K562 (cell line): ENCODE measurements around the gene RASL12. TPM values are rescaled to one million over a fixed set of nuclear protein-coding genes. Genes with fewer than 3 reads are reported as not detected.

Source experiments
- ATAC-seq: fragments of 200-7000 bp; cut with Tn5 transposase; 3 replicates; pipeline ENCODE4 v1.9.1; 2020; ENCODE audit warnings: moderate library complexity
- BruUV-seq: library from RNA; stranded (reverse); fragments of 400-500 nt; replicated peaks from 2 replicates; lab custom pipeline; 2021; lab: Mats Ljungman, UMichigan
- CTCF ChIA-PET: fragments of 300-600 bp; formaldehyde crosslinking; extraction: SDS; loops from one replicate; lab custom pipeline; 2021; ENCODE audit warnings: low intra/inter-chr PET ratio; lab: Yijun Ruan, JAX
- POLR2A ChIA-PET: fragments of 300-600, 350-650 bp; sonication (Branson Sonifier 250); formaldehyde crosslinking; extraction: SDS; loops from one replicate; lab custom pipeline; 2021; ENCODE audit warnings: antibody characterized with exemption, inconsistent platforms; lab: Yijun Ruan, JAX
- DNase-seq, 4 experiments: peaks; one replicate each; pipeline versions ENCODE4 v3.0.0 to v3.0.0-alpha.2; 2011 to 2018; ENCODE audit warnings: low spot score in 3 of 4, mixed read lengths in 3 of 4; ENCODE audit errors: extremely low read depth in 1 of 4
- FAIRE-seq: peaks from 2 replicates; lab custom pipeline; 2011; peaks lifted over from hg19 to GRCh38; lab: Jason Lieb, UNC
- H2AFZ ChIP-seq: 2 replicates; pipeline ENCODE4 v1.6.0; 2011; ENCODE audit warnings: low read depth, low read length, control low read depth, inconsistent platforms
- H3K27ac ChIP-seq: fragments of 200-600 bp; 3 replicates; pipeline ENCODE4 v1.8.0; 2011; ENCODE audit warnings: low read depth, mild to moderate bottlenecking, control low read depth, inconsistent platforms, low read length, moderate library complexity, mixed read lengths; ENCODE audit errors: extremely low read depth
- H3K27me3 ChIP-seq, 2 experiments: fragments of 300-600 bp in 1 of 2; 2 replicates in 1 of 2; 3 replicates in 1 of 2; pipeline versions ENCODE4 v1.6.0 to v1.8.0; 2011; ENCODE audit warnings: inconsistent platforms in 2 of 2, low read length in 2 of 2, mild to moderate bottlenecking in 1 of 2, mixed read lengths in 1 of 2, moderate library complexity in 1 of 2; ENCODE audit not compliant: control insufficient read depth in 2 of 2, insufficient read depth in 2 of 2
- H3K36me3 ChIP-seq: fragments of 300-600 bp; 3 replicates; pipeline ENCODE4 v1.8.0; 2011; ENCODE audit warnings: mild to moderate bottlenecking, low read length, inconsistent platforms; ENCODE audit not compliant: control insufficient read depth, insufficient read depth
- H3K4me1 ChIP-seq, 2 experiments: fragments of 200-600 bp in 1 of 2; replicated peaks in 1 of 2; 2 replicates in 1 of 2; 3 replicates in 1 of 2; pipeline versions ENCODE4 v1.5.1 to v1.8.0; 2011; ENCODE audit warnings: inconsistent platforms in 2 of 2, low read length in 2 of 2, mild to moderate bottlenecking in 1 of 2, mixed read lengths in 1 of 2, moderate library complexity in 1 of 2; ENCODE audit not compliant: control insufficient read depth in 2 of 2, insufficient read depth in 2 of 2
- H3K4me2 ChIP-seq: 2 replicates; pipeline ENCODE4 v1.6.1; 2011; ENCODE audit warnings: low read length, control low read depth, inconsistent platforms, mixed read lengths; ENCODE audit not compliant: insufficient read depth
- H3K4me3 ChIP-seq: fragments of 200-600 bp; sonication (generic), shearing (Covaris generic); 2 replicates; pipeline ENCODE4 v1.5.1; 2016; ENCODE audit warnings: control low read depth, inconsistent platforms
- H3K79me2 ChIP-seq: fragments of 200-600 bp; 3 replicates; pipeline ENCODE4 v1.8.0; 2011; ENCODE audit warnings: low read length, inconsistent platforms; ENCODE audit not compliant: control insufficient read depth, insufficient read depth
- H3K9ac ChIP-seq, 2 experiments: 2 replicates each; pipeline versions ENCODE4 v1.6.0 to v1.6.1; 2011; ENCODE audit warnings: low read depth in 2 of 2, low read length in 2 of 2, control low read depth in 1 of 2, inconsistent platforms in 1 of 2, mild to moderate bottlenecking in 1 of 2, mixed read lengths in 1 of 2; ENCODE audit not compliant: insufficient read depth in 1 of 2
- H3K9me1 ChIP-seq: one replicate; pipeline ENCODE4 v1.6.0; 2011; ENCODE audit warnings: inconsistent platforms, mild to moderate bottlenecking, low read length, moderate library complexity; ENCODE audit not compliant: control insufficient read depth, insufficient read depth
- H3K9me3 ChIP-seq: replicated peaks from 2 replicates; pipeline ENCODE4 v1.5.1; 2011; ENCODE audit warnings: low read depth, low read length, inconsistent platforms; ENCODE audit not compliant: control insufficient read depth, insufficient read depth
- H4K20me1 ChIP-seq: replicated peaks from 2 replicates; pipeline ENCODE4 v1.6.1; 2011; ENCODE audit warnings: low read length, inconsistent platforms, mixed read lengths; ENCODE audit not compliant: control insufficient read depth, insufficient read depth
- ARHGAP35 ChIP-seq: fragments of 450-650 bp; IDR thresholded peaks from 2 replicates; pipeline ENCODE4 v1.6.1; 2018; ENCODE audit not compliant: partially characterized antibody
- CREB5 ChIP-seq: fragments of 250-450 bp; sonication (Bioruptor Pico); IDR thresholded peaks from 2 replicates; pipeline ENCODE4 v1.5.0; 2020; ENCODE audit warnings: mild to moderate bottlenecking
- ELF1 ChIP-seq: fragments of 200-800 bp; sonication (Bioruptor generic); IDR thresholded peaks from 2 replicates; pipeline ENCODE4 v1.6.1; 2016; ENCODE audit warnings: missing genetic modification characterization, missing compliant biosample characterization
- GABPB1 ChIP-seq: sonication (generic); formaldehyde crosslinking; IDR thresholded peaks from 2 replicates; pipeline ENCODE4 v1.8.0; 2022; ENCODE audit warnings: mild to moderate bottlenecking, missing genetic modification reagents
- NCOA4 ChIP-seq: fragments of 450-650 bp; IDR thresholded peaks from 2 replicates; pipeline ENCODE4 v1.6.1; 2018; ENCODE audit warnings: mild to moderate bottlenecking; ENCODE audit not compliant: partially characterized antibody
- NCOA6 ChIP-seq: fragments of 450-650 bp; IDR thresholded peaks from 2 replicates; pipeline ENCODE4 v1.6.1; 2017; ENCODE audit warnings: mild to moderate bottlenecking
- SFPQ ChIP-seq: fragments of 200-400 bp; formaldehyde crosslinking; IDR thresholded peaks from 2 replicates; pipeline ENCODE4 v1.6.1; 2017; ENCODE audit warnings: mild to moderate bottlenecking, low read depth, low read length, moderate library complexity
- SIN3A ChIP-seq, 2 experiments: fragments of 150-350 bp in 1 of 2; IDR thresholded peaks; 2 replicates each; pipeline ENCODE4 v1.6.1; 2011 to 2016; ENCODE audit warnings: borderline replicate concordance in 2 of 2, low read depth in 2 of 2, low read length in 2 of 2, mild to moderate bottlenecking in 2 of 2, moderate library complexity in 2 of 2; ENCODE audit not compliant: control insufficient read depth in 1 of 2
- TEAD4 ChIP-seq, 2 experiments: sonication (generic) in 1 of 2; formaldehyde crosslinking in 1 of 2; IDR thresholded peaks; 2 replicates each; pipeline versions ENCODE4 v1.6.1 to v1.8.0; 2012 to 2022; ENCODE audit warnings: borderline replicate concordance in 1 of 2, inconsistent platforms in 1 of 2, low read length in 1 of 2, mild to moderate bottlenecking in 1 of 2, missing genetic modification reagents in 1 of 2
- ZBTB2 ChIP-seq: fragments of 450-650 bp; IDR thresholded peaks from 2 replicates; pipeline ENCODE4 v1.6.1; 2016; ENCODE audit warnings: antibody characterized with exemption
- ZFP91 ChIP-seq: sonication (generic); formaldehyde crosslinking; IDR thresholded peaks from 2 replicates; pipeline ENCODE4 v1.8.0; 2022; ENCODE audit warnings: mild to moderate bottlenecking, missing genetic modification reagents
- ZNF57 ChIP-seq: fragments of 450-650 bp; formaldehyde crosslinking; IDR thresholded peaks from 2 replicates; pipeline ENCODE4 v1.4.0; 2020; ENCODE audit warnings: mild to moderate bottlenecking, moderate library complexity
- WGBS: fragments of 100-300 bp; shearing (Covaris generic); methylation state at CpG from one replicate; pipeline ENCODE4 v1.1.6; 2016; ENCODE audit warnings: low coverage, mixed read lengths; ENCODE audit not compliant: insufficient coverage; ENCODE audit errors: missing lambda C conversion rate; 5-methylcytosine and 5-hydroxymethylcytosine counted together
- in situ Hi-C: fragments of 300-500 bp; cut with MboI; formaldehyde crosslinking; loops from 4 replicates; pipeline ENCODE4 v1.15.0; 2018; ENCODE audit warnings: inconsistent platforms, mixed read lengths
- intact Hi-C: fragments of 100-400 bp; cut with micrococcal nuclease; formaldehyde crosslinking; loops from 2 replicates; pipeline ENCODE4 v1.14.2; 2022
- polyA plus RNA-seq, 8 experiments: library from polyadenylated mRNA; depleted of rRNA in 4 of 8; stranded (reverse) in 5 of 8; unstranded in 3 of 8; fragments of >200 nt; fragmentation: Nextera tagmentation in 2 of 8; fragmentation: Illumina TruSeq in 1 of 8; extraction: Ambion mirVana in 2 of 8; extraction: Trizol in 1 of 8; gene quantifications; 2 replicates each; pipeline versions ENCODE4 v1.2.1 to v1.2.3, GENCODE V29; 2011 to 2014; ENCODE audit warnings: inconsistent platforms in 1 of 8, missing spikeins in 1 of 8
- total RNA-seq, 7 experiments: library from RNA; depleted of rRNA in 6 of 7; stranded (reverse); fragments of >200 nt in 6 of 7; fragmentation: Illumina TruSeq in 2 of 7; extraction: Trizol in 2 of 7; gene quantifications; 2 replicates each; pipeline versions ENCODE4 v1.2.1 to v1.2.3, GENCODE V29; 2011 to 2021; ENCODE audit warnings: low replicate concordance in 1 of 7

The RASL12 gene
- total and polyA plus RNA-seq, 9 of the 15 experiments (the other 6 are each of a cell fraction or from before 2014, with no cell fraction given), result not detected

GRCh38 chr15:65056106-65056505 lies 11.7 kb downstream of the RASL12 start:
- no peaks in the 10 kb centered on the region for H3K36me3 ChIP-seq
- intact Hi-C loops, result no loop called here
- no TSS peak for BruUV-seq
- H4K20me1 ChIP-seq, result no peaks in the 10 kb centered on the region; the same call in 1 of the 2 replicates
- H3K9me1 ChIP-seq, result no peaks in the 10 kb centered on the region
- FAIRE-seq, result no peak
- CTCF ChIA-PET, result no interaction called here
- H3K4me3 ChIP-seq, result no peak overlapping the region
- TF ChIP-seq ARHGAP35 (no peak), ZFP91 (CRISPR knock-in tag) (no peak), ZNF57 (CRISPR knock-in tag) (no peak), ELF1 (tag) (no peak), SFPQ (no peak), ZBTB2 (no peak), TEAD4 (IDR thresholded peaks at IDR 0.05; ENCODE audit: low read length) (no peak), TEAD4 (CRISPR knock-in tag; IDR thresholded peaks at IDR 0.05; ENCODE audit: borderline replicate concordance) (no peak), SIN3A (IDR thresholded peaks at IDR 0.05; ENCODE audit: borderline replicate concordance in 2 of 2, control insufficient read depth in 1 of 2, low read depth in 2 of 2, low read length in 2 of 2) (no peak), NCOA4 (no peak), CREB5 (CRISPR knock-in tag) (no peak), GABPB1 (CRISPR knock-in tag) (no peak), NCOA6 (no peak)
- TF ChIP-seq, all 486 proteins: peak for 0
- 32% methylated on average over 9 of the region's 9 CpGs for WGBS
- Histone ChIP-seq H3K79me2 (no peaks in the 10 kb centered on the region), H3K4me1 (peaks cover 0 to 6% of the 10 kb centered on the region in 2 experiments; a peak in 1 of 5 replicates), H3K27me3 (peaks cover 0 to 23% of the 10 kb centered on the region in 2 experiments; a peak in 3 of 5 replicates), H3K27ac (no peak overlapping the region), H3K4me2 (no peak overlapping the region), H3K9me3 (no peaks in the 10 kb centered on the region), H3K9ac (no peak overlapping the region), H2AFZ (no peak overlapping the region)
- ATAC-seq, result no peak
- DNase-seq, result no peak
- POLR2A ChIA-PET, result interaction anchor here (0.8 to 1.5 kb wide), 3 partner anchors 12 to 249 kb away, joined by 3 to 7 read pairs (median 4); partner anchors contain the start of genes RASL12 and RNU5B-1
- in situ Hi-C loops, result loop anchor here (10.0 kb wide), 2 partner anchors 239 to 329 kb away; partner anchors contain the start of gene RNU5A-1
